ENCODE data around the gene FNDC3B.

DNA sequence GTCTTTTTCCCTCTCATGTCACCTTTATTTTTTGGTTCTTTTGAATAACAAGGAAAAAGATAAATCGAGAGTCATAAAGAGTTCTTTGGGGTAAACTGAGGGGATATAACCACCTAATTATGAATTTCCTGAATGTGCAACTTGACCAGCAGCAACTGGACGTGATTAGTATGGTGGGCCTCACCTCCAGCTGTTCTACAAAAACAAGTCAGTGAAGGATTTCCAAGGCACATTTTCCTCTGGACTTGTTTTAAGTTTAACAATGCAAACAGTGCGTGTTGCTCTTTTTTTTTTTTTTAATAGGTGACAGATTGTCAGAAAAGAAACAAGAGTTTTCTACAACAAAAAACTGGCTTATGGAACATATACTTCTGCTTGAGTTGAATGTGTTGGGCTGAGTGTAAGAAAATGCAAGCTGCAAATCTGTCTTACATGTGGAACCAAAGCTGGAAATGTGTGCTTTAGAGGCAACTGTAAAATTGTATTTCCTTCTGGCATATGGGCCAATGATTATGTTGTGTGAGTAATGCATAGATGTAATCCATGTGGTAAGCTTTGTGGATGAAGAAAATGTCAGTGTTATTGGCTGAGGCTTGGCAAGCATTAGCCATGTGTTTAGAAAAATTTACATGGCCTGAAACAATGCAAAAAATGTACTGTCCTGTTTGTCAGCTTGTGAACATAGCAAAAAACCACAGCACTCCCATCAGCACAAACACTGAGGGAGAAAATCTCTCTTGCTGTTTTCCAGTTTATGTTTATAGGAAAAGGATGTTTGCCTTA, 44.5 kb upstream of the FNDC3B start:
- TF ChIP-seq, protein P1, sequence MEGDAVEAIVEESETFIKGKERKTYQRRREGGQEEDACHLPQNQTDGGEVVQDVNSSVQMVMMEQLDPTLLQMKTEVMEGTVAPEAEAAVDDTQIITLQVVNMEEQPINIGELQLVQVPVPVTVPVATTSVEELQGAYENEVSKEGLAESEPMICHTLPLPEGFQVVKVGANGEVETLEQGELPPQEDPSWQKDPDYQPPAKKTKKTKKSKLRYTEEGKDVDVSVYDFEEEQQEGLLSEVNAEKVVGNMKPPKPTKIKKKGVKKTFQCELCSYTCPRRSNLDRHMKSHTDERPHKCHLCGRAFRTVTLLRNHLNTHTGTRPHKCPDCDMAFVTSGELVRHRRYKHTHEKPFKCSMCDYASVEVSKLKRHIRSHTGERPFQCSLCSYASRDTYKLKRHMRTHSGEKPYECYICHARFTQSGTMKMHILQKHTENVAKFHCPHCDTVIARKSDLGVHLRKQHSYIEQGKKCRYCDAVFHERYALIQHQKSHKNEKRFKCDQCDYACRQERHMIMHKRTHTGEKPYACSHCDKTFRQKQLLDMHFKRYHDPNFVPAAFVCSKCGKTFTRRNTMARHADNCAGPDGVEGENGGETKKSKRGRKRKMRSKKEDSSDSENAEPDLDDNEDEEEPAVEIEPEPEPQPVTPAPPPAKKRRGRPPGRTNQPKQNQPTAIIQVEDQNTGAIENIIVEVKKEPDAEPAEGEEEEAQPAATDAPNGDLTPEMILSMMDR (IDR thresholded peaks at IDR 0.05; ENCODE audit: extremely low read depth in 1 of 2, insufficient read depth in 1 of 2, low read depth in 1 of 2, low read length in 2 of 2) = no peak
- TF ChIP-seq POLR2AphosphoS5 (IDR thresholded peaks at IDR 0.05; ENCODE audit: insufficient read depth, low read depth, low read length) (no peak), POLR2A (IDR thresholded peaks at IDR 0.05; ENCODE audit: low read depth, low read length) (no peak), EZH2 (IDR thresholded peaks at IDR 0.05; ENCODE audit: borderline replicate concordance, low read depth, low read length, severe bottlenecking) (no peak), GATA2 (IDR thresholded peaks at IDR 0.05; ENCODE audit: insufficient read depth, insufficient read length, low read depth, low read length) (no peak), MYC (IDR thresholded peaks at IDR 0.05; ENCODE audit: low read depth, low read length) (no peak)
- TF ChIP-seq, protein P2, sequence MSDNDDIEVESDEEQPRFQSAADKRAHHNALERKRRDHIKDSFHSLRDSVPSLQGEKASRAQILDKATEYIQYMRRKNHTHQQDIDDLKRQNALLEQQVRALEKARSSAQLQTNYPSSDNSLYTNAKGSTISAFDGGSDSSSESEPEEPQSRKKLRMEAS (IDR thresholded peaks at IDR 0.05; ENCODE audit: insufficient read depth, insufficient read length) = no peak
